Cardiac muscle cell (in vitro differentiated cells and primary cell): Measurements from ENCODE around the gene TSPAN14. TPM values are rescaled to one million over a fixed set of nuclear protein-coding genes. Genes with fewer than 3 reads are reported as not detected.

Source experiments
- DNase-seq, 2 donors: peaks; one replicate each; pipeline versions ENCODE4 v3.0.0 to v3.0.0-alpha.2; 2010 to 2017; ENCODE audit warnings: low read depth in 1 of 2, low spot score in 1 of 2
- H3K27ac ChIP-seq: fragments of 200-600 bp; sonication (generic); 2 replicates; pipeline ENCODE4 v1.5.1; 2016
- H3K27me3 ChIP-seq: fragments of 200-600 bp; sonication (generic); 2 replicates; pipeline ENCODE4 v1.6.0; 2016; ENCODE audit warnings: control low read depth
- H3K36me3 ChIP-seq: fragments of 200-600 bp; sonication (generic); 2 replicates; pipeline ENCODE4 v1.5.1; 2016; ENCODE audit warnings: control low read depth
- H3K4me1 ChIP-seq: fragments of 200-600 bp; sonication (generic); 2 replicates; pipeline ENCODE4 v1.8.1; 2017; ENCODE audit warnings: low read depth, mild to moderate bottlenecking, mixed run types
- H3K4me3 ChIP-seq: fragments of 200-600 bp; sonication (generic); 2 replicates; pipeline ENCODE4 v1.5.1; 2016; ENCODE audit warnings: mild to moderate bottlenecking
- H3K9me3 ChIP-seq: fragments of 200-600 bp; sonication (generic); 2 replicates; pipeline ENCODE4 v1.5.1; 2017; ENCODE audit warnings: low read depth, mild to moderate bottlenecking, control low read depth
- polyA plus RNA-seq: library from polyadenylated mRNA; unstranded; fragments of >200 nt; fragmentation: Nextera tagmentation; extraction: Ambion mirVana; gene quantifications from 2 replicates; pipeline ENCODE4 v1.2.1, GENCODE V29; 2016
- total RNA-seq: library from RNA; depleted of rRNA; stranded (reverse); fragments of >200 nt; gene quantifications from 2 replicates; pipeline ENCODE4 v1.2.3, GENCODE V29; 2016
- TF ChIP-seq, protein P1 (sequence below): IDR thresholded peaks from 2 replicates; pipeline ENCODE4 v1.5.1; 2012; ENCODE audit warnings: low read depth, mild to moderate bottlenecking, low read length

The TSPAN14 gene
- total and polyA plus RNA-seq, 2 experiments from 2014 or later, result 31.6 to 55.1 TPM

DNA sequence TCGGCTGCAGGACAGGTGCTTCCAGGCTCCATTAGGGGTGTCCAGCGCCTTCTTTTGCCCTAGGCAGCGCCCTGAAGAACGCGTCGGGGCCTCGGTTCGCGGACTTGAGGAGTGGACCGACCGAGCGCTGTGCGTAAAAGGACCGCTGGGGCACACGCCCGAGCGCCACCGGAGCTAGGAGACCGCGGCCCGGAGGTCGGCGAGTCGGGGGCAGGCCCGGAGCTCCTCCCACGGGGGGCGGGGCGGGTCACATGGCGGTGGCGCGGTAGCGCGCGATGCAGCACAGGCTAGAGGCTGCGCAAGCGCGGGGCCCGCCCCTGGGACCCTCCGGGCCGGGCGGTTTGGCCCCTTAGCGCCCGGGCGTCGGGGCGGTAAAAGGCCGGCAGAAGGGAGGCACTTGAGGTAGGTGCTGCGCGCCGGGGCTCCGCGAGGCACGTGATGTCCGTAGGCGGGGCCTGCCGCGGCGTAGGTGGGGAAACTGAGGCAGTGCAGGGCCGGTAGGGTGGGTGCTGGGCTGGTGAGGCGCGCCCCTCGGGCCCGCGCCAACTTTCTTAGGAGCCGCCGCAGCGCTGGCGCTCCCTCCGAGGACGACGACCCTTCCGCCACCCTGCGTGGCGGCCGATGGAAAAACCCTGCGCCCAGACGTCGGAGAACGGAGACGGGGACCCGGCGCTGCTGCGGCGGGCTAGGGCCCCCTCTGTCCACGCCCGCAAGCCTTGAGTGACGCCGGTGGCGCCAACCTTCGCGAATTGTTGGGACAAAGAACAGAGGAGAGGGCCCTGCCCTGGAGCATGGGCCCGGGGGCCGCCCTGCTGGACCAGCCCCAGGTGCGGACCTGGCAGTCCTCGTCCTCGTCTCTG is 45.6 kb upstream of the TSPAN14 start, which contains the start of gene PRXL2A:
PRXL2A (plus strand) TSS at position 310 of the 860 bp plus-strand sequence. CDS start 11,917 bp downstream, outside the sequence.
- H3K4me1 ChIP-seq, result peaks cover 34% of the 10 kb centered on the region
- peak; percentile 59 to 94 for DNase-seq
- H3K27ac ChIP-seq, result peak within 1 kb of the TSS; percentile 65

GRCh38 chr10:80409121-80409520 is 45.0 kb upstream of the TSPAN14 start:
- no peaks in the 10 kb centered on the region for H3K36me3 ChIP-seq
- no peaks in the 10 kb centered on the region for H3K9me3 ChIP-seq
- DNase-seq, result no peak
- H3K4me1 ChIP-seq, result peaks cover 41% of the 10 kb centered on the region
- H3K27me3 ChIP-seq, result no peaks in the 10 kb centered on the region
- no peak overlapping the region for H3K27ac ChIP-seq
- TF ChIP-seq, protein P1, sequence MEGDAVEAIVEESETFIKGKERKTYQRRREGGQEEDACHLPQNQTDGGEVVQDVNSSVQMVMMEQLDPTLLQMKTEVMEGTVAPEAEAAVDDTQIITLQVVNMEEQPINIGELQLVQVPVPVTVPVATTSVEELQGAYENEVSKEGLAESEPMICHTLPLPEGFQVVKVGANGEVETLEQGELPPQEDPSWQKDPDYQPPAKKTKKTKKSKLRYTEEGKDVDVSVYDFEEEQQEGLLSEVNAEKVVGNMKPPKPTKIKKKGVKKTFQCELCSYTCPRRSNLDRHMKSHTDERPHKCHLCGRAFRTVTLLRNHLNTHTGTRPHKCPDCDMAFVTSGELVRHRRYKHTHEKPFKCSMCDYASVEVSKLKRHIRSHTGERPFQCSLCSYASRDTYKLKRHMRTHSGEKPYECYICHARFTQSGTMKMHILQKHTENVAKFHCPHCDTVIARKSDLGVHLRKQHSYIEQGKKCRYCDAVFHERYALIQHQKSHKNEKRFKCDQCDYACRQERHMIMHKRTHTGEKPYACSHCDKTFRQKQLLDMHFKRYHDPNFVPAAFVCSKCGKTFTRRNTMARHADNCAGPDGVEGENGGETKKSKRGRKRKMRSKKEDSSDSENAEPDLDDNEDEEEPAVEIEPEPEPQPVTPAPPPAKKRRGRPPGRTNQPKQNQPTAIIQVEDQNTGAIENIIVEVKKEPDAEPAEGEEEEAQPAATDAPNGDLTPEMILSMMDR, result no peak
- H3K4me3 ChIP-seq, result peak overlapping the region; percentile 78

More for the DNA sequence above, 45.6 kb upstream of the TSPAN14 start, which contains the start of gene PRXL2A:
- no peaks in the 10 kb centered on the region for H3K36me3 ChIP-seq
- TF ChIP-seq, protein P1, result no peak
- peak within 1 kb of the TSS; percentile 78 for H3K4me3 ChIP-seq
- H3K27me3 ChIP-seq, result no peaks in the 10 kb centered on the region
- H3K9me3 ChIP-seq, result no peaks in the 10 kb centered on the region

DNA sequence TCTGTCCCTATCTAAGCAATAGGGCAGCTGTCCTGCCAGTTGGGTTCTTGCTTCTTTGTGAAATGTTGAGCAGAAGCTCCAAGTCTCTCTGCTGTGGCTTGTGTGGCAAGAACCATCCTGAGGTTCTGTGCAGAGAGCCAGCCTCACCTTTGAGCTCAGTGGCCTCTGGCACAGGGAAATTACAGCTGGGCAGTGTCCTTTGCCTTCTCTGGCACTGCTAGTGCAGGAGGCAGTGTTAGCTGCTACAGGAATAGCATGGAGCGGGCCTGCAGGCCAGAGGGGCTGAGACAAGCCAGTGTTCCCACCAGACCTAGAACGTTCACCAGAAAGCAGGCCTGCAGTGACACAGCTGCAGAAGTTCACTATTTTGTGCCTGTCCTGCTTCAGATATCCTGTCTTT is 44.0 kb upstream of the TSPAN14 start:
- no peaks in the 10 kb centered on the region for H3K9me3 ChIP-seq
- H3K4me3 ChIP-seq, result no peak overlapping the region
- H3K27ac ChIP-seq, result no peak overlapping the region
- no peak for DNase-seq
- peaks cover 51% of the 10 kb centered on the region for H3K4me1 ChIP-seq
- H3K36me3 ChIP-seq, result no peaks in the 10 kb centered on the region
- TF ChIP-seq, protein P1, result no peak
- no peaks in the 10 kb centered on the region for H3K27me3 ChIP-seq

DNA sequence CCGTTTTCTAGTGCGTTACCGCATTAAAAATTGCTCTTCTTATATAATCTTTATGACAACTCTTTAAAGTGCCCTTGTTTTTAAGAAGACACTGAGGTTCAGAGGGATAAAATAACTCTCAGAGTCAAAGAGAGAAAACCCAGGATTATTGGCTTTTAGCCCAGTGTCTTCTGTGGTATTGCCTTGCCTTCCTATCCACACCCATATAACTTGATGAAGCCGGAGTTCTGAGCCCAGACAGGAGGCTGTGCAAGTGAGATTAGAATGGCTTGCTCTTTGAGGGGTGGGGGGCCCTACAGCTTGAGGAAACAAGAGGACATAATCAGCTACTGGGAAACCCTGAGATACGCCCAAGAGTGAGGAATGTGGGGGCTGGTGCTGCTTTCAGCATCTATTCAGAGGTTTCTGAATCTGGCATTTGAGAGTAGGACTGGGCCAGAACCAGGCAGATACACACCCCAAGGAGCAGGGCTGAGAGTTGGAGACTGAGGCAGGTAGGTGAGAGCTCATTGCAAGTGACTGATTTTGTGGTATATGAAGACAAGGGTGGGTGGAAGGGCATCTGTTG is 43.4 kb upstream of the TSPAN14 start:
- peaks cover 55% of the 10 kb centered on the region for H3K4me1 ChIP-seq
- no peaks in the 10 kb centered on the region for H3K36me3 ChIP-seq
- H3K27me3 ChIP-seq, result no peaks in the 10 kb centered on the region
- H3K9me3 ChIP-seq, result no peaks in the 10 kb centered on the region
- TF ChIP-seq, protein P1, result no peak
- peak overlapping the region; percentile 15 for H3K27ac ChIP-seq
- no peak overlapping the region for H3K4me3 ChIP-seq
- no peak for DNase-seq

DNA sequence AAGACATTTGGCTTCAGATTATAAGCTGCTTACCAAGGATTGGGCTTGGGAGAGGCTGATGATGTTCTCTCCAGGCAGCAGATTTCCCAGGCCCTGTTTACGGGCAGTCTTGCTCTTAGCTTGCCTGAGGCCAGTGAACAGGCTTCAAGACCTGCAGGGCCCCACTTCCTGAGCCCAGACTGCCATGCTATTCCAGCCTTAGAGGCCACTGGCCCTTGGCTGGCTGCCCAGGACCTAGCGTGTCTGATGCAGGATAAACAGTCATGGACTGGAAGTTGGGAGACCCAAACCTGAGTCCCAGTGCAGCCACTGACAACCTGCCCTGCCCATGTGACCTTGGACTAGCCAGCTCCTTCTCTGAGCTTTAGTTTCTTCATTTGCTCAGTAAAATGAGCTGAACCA is 42.8 kb upstream of the TSPAN14 start:
- TF ChIP-seq, protein P1, result no peak
- Histone ChIP-seq H3K4me1 (peaks cover 56% of the 10 kb centered on the region), H3K27me3 (no peaks in the 10 kb centered on the region), H3K9me3 (no peaks in the 10 kb centered on the region), H3K27ac (peak overlapping the region; percentile 15), H3K4me3 (no peak overlapping the region), H3K36me3 (no peaks in the 10 kb centered on the region)
- peak in 1 of 2 donors; percentile 31 for DNase-seq
